ENCODE results near the gene SETD6.
"Not testable (repeated sequence)": the region's sequence is repeated elsewhere in the genome, so short reads cannot be mapped to it uniquely, and the experiment has no call there.

The SETD6 gene

GRCh38 chr16:58485184-58485887 lies 30.0 kb upstream of the SETD6 start:
- no peaks in the 10 kb centered on the region for H3K36me3 ChIP-seq (replicated peaks)
- H3K9me3 ChIP-seq = no peaks in the 10 kb centered on the region
- no peaks in the 10 kb centered on the region; the same call in 1 of the 2 replicates for H3K4me1 ChIP-seq
- H3K4me3 ChIP-seq = no peak overlapping the region
- DNase-seq (ENCODE audit: low spot score in 2 of 2) = no peak
- in situ Hi-C loops (cut with MboI; ENCODE audit: low sequenced_read_pairs) = no loop called here
- no peaks in the 10 kb centered on the region for H3K27me3 ChIP-seq (ENCODE audit: low read depth)

- peak; percentile 77 to 93 for DNase-seq (ENCODE audit: low spot score in 2 of 2)
- no peaks in the 10 kb centered on the region; the same call in 1 of the 2 replicates for H3K4me1 ChIP-seq
- H3K36me3 ChIP-seq (replicated peaks) = no peaks in the 10 kb centered on the region
- no peaks in the 10 kb centered on the region for H3K9me3 ChIP-seq
- H3K4me3 ChIP-seq = no peak overlapping the region
- in situ Hi-C loops (cut with MboI; ENCODE audit: low sequenced_read_pairs) = no loop called here
- H3K27me3 ChIP-seq (ENCODE audit: low read depth) = no peaks in the 10 kb centered on the region
Observed at GRCh38 chr16:58487566-58488351, 27.6 kb upstream of the SETD6 start.

GRCh38 chr16:58488531-58488930 lies 26.8 kb upstream of the SETD6 start:
- Histone ChIP-seq H3K4me1 (no peaks in the 10 kb centered on the region; the same call in 1 of the 2 replicates), H3K36me3 (replicated peaks) (no peaks in the 10 kb centered on the region), H3K9me3 (no peaks in the 10 kb centered on the region), H3K4me3 (no peak overlapping the region), H3K27me3 (ENCODE audit: low read depth) (no peaks in the 10 kb centered on the region)
- in situ Hi-C loops (cut with MboI; ENCODE audit: low sequenced_read_pairs) = no loop called here
- no peak for DNase-seq (ENCODE audit: low spot score in 2 of 2)

GRCh38 chr16:58490065-58490464 lies 25.3 kb upstream of the SETD6 start:
- in situ Hi-C loops (cut with MboI; ENCODE audit: low sequenced_read_pairs) = loop anchor here (5.0 kb wide), 1 partner anchor 153 kb away; no protein-coding TSS in a partner anchor

GRCh38 chr16:58490539-58490938 lies 24.8 kb upstream of the SETD6 start:
- H3K4me1 ChIP-seq; H3K9me3 ChIP-seq; H3K27me3 ChIP-seq (ENCODE audit: low read depth); H3K4me3 ChIP-seq; DNase-seq (ENCODE audit: low spot score in 2 of 2); H3K36me3 ChIP-seq (replicated peaks): not testable (repeated sequence)
- in situ Hi-C loops (cut with MboI; ENCODE audit: low sequenced_read_pairs) = loop anchor here (5.0 kb wide), 1 partner anchor 153 kb away; no protein-coding TSS in a partner anchor

More at GRCh38 chr16:58490065-58490464, 25.3 kb upstream of the SETD6 start:
- Histone ChIP-seq H3K4me3 (no peak overlapping the region), H3K4me1 (no peaks in the 10 kb centered on the region; the same call in 1 of the 2 replicates), H3K27me3 (ENCODE audit: low read depth) (no peaks in the 10 kb centered on the region), H3K9me3 (no peaks in the 10 kb centered on the region), H3K36me3 (replicated peaks) (no peaks in the 10 kb centered on the region)
- DNase-seq (ENCODE audit: low spot score in 2 of 2) = no peak

GRCh38 chr16:58492066-58492465 lies 23.3 kb upstream of the SETD6 start:
- DNase-seq (ENCODE audit: low spot score in 2 of 2) = no peak
- Histone ChIP-seq H3K9me3 (no peaks in the 10 kb centered on the region), H3K27me3 (ENCODE audit: low read depth) (no peaks in the 10 kb centered on the region), H3K4me3 (no peak overlapping the region), H3K4me1 (no peaks in the 10 kb centered on the region; the same call in 1 of the 2 replicates), H3K36me3 (replicated peaks) (no peaks in the 10 kb centered on the region)
- in situ Hi-C loops (cut with MboI; ENCODE audit: low sequenced_read_pairs) = loop anchor here (5.0 kb wide), 1 partner anchor 155 kb away; no protein-coding TSS in a partner anchor

- in situ Hi-C loops (cut with MboI; ENCODE audit: low sequenced_read_pairs) = loop anchor here (5.0 kb wide), 1 partner anchor 155 kb away; no protein-coding TSS in a partner anchor
- Histone ChIP-seq H3K36me3 (replicated peaks) (no peaks in the 10 kb centered on the region), H3K27me3 (ENCODE audit: low read depth) (no peaks in the 10 kb centered on the region), H3K4me3 (no peak overlapping the region), H3K9me3 (no peaks in the 10 kb centered on the region), H3K4me1 (no peaks in the 10 kb centered on the region; the same call in 1 of the 2 replicates)
- peak in 1 of 2 experiments; percentile 45 for DNase-seq (ENCODE audit: low spot score in 2 of 2)
Observed at GRCh38 chr16:58492735-58493134, 22.6 kb upstream of the SETD6 start.

- Histone ChIP-seq H3K4me3 (no peak overlapping the region), H3K27me3 (ENCODE audit: low read depth) (no peaks in the 10 kb centered on the region), H3K36me3 (replicated peaks) (no peaks in the 10 kb centered on the region), H3K9me3 (no peaks in the 10 kb centered on the region), H3K4me1 (no peaks in the 10 kb centered on the region)
- in situ Hi-C loops (cut with MboI; ENCODE audit: low sequenced_read_pairs) = loop anchor here (5.0 kb wide), 1 partner anchor 157 kb away; no protein-coding TSS in a partner anchor
- DNase-seq (ENCODE audit: low spot score in 2 of 2) = no peak
Observed at GRCh38 chr16:58493756-58494431, 21.4 kb upstream of the SETD6 start.

- Histone ChIP-seq H3K4me1 (no peaks in the 10 kb centered on the region), H3K4me3 (no peak overlapping the region), H3K27me3 (ENCODE audit: low read depth) (no peaks in the 10 kb centered on the region), H3K9me3 (no peaks in the 10 kb centered on the region), H3K36me3 (replicated peaks) (no peaks in the 10 kb centered on the region)
- in situ Hi-C loops (cut with MboI; ENCODE audit: low sequenced_read_pairs) = loop anchor here (5.0 kb wide), 1 partner anchor 158 kb away; no protein-coding TSS in a partner anchor
- DNase-seq (ENCODE audit: low spot score in 2 of 2) = peak; percentile 86 to 90
Observed at GRCh38 chr16:58494981-58495520, 20.3 kb upstream of the SETD6 start.

- Histone ChIP-seq H3K36me3 (replicated peaks) (no peaks in the 10 kb centered on the region), H3K27me3 (ENCODE audit: low read depth) (no peaks in the 10 kb centered on the region), H3K9me3 (no peaks in the 10 kb centered on the region), H3K4me1 (no peaks in the 10 kb centered on the region), H3K4me3 (no peak overlapping the region)
- in situ Hi-C loops (cut with MboI; ENCODE audit: low sequenced_read_pairs) = no loop called here
- no peak for DNase-seq (ENCODE audit: low spot score in 2 of 2)
Observed at GRCh38 chr16:58495521-58496331, 19.6 kb upstream of the SETD6 start.

GRCh38 chr16:58497468-58497867 lies 17.8 kb upstream of the SETD6 start:
- no peaks in the 10 kb centered on the region for H3K4me1 ChIP-seq
- in situ Hi-C loops (cut with MboI; ENCODE audit: low sequenced_read_pairs) = no loop called here

GRCh38 chr16:58497935-58498334 lies 17.4 kb upstream of the SETD6 start:
- Histone ChIP-seq H3K27me3 (ENCODE audit: low read depth) (no peaks in the 10 kb centered on the region), H3K9me3 (no peaks in the 10 kb centered on the region), H3K4me1 (no peaks in the 10 kb centered on the region), H3K4me3 (no peak overlapping the region), H3K36me3 (replicated peaks) (no peaks in the 10 kb centered on the region)
- DNase-seq (ENCODE audit: low spot score in 2 of 2) = no peak
- in situ Hi-C loops (cut with MboI; ENCODE audit: low sequenced_read_pairs) = no loop called here

More at GRCh38 chr16:58497468-58497867, 17.8 kb upstream of the SETD6 start:
- DNase-seq (ENCODE audit: low spot score in 2 of 2) = no peak
- H3K9me3 ChIP-seq = no peaks in the 10 kb centered on the region
- H3K36me3 ChIP-seq (replicated peaks) = no peaks in the 10 kb centered on the region
- no peak overlapping the region for H3K4me3 ChIP-seq
- H3K27me3 ChIP-seq (ENCODE audit: low read depth) = no peaks in the 10 kb centered on the region

Measured in HAP-1 (cell line).